ENCODE data around the gene HSP90AB1.

The HSP90AB1 gene

DNA sequence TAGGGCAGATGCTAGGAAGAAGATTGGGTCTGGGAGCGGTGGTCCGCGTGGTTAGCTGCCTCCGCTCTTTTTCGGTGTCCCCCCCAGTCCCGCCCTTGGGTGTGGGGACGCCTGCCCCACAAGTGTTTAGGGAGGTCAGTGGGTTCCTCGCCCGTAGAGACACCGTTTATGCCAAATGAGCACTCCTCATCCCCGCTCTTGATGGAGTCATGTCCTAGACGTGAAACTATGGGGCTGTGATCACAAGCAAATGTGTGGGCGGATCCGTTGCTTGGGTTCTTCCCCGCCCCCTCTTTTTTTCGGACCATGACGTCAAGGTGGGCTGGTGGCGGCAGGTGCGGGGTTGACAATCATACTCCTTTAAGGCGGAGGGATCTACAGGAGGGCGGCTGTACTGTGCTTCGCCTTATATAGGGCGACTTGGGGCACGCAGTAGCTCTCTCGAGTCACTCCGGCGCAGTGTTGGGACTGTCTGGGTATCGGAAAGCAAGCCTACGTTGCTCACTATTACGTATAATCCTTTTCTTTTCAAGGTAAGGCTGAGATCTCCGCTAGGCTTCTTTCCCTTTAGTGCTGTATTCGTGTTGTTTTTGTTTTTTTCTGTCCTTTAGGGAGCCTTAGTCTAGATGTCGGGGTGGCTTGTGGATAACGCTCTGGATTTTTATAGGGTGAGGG lies at the start of gene HSP90AB1:
HSP90AB1 (plus strand) TSS at position 439 of the 675 bp plus-strand sequence. CDS start 1,529 bp downstream, outside the sequence.
- peak; percentile 97 for DNase-seq

DNA sequence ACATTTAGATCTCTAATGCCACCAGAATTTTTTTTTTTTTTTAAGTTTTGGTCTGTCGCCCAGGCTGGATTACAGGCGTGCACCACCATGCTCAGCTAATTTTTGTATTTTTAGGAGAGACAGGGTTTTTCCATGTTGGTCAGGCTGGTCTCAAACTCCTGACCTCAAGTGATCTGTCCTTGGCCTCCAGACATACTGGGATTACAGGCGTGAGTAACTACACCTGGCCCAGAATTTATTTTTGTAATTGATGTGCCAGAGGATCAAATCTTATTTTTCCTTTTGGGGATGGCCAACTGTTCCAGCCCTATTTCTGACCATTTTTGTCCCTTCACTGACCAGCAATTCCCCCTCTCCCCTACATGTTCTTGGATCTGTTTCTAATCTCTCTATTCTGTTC lies 48.2 kb upstream of the HSP90AB1 start:
- no peak for DNase-seq

DNA sequence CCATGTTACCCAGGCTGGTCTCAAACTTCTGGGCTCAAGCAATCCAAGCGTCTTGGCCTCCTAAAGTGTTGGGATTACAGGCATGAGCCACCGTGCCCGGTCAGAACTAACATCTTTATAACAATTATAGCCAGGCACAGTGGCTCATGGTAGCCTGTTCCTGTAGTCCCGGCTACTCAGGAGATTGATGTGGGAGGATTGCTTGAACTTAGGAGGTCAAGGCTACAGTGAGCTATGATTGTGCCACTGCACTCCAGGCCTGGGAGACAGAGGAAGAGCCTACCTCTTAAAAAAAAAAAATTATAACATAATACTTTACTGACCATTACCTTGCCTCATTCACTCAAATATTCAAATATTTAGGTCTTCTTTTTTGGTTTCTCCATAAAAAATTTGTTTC lies 47.0 kb upstream of the HSP90AB1 start:
- DNase-seq = no peak

DNA sequence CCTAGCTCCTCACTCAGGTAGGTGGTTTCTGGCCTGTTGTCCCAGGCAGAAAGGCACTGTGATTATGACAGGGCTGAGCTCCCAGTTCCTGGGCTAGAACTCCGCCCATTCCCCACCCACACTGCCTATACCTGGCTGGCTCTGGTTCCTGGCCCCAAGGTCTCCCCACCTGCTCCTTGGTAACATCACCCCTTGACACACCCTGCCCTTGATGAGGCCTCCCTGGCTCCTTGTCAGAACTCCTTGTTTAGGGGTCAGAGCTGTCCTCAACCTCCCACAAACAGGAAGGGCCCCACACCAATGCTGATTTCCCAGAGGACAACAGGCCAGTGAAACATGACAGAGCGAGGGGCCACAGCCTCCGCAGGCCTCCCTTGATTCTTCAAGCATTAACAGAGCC lies 45.7 kb upstream of the HSP90AB1 start:
- DNase-seq = no peak

DNA sequence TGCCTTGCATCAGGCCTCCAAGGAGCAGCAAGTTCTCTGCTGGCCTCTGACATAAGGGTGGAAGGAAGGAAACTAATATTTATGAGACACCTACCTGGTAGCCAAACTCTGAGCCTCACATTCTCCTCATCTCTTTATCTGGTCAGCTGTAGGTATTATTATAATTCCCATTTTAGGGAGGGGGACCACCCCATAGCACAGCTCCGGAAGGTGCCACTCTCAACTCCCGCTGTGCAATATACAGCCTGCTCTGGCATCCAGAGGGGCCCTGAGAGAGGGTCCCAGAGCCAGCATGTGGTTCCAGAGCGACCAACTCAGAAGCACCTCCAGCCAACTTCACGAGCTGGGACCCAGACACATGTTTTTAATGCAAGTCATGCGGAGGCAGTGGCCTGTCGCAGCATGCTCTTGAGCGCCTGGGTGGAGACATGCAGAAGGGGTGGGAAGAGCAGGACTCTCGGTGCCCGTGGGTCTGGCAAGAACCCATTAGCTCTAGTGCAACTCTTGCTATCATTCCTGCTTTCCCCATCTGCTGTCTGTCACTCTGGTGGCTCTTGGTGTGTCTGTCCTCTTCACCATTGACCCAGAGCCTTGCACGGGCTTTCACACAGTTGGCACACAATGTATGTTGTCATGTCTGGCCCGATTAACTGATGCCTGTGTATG lies 45.1 kb upstream of the HSP90AB1 start:
- DNase-seq = no peak

DNA sequence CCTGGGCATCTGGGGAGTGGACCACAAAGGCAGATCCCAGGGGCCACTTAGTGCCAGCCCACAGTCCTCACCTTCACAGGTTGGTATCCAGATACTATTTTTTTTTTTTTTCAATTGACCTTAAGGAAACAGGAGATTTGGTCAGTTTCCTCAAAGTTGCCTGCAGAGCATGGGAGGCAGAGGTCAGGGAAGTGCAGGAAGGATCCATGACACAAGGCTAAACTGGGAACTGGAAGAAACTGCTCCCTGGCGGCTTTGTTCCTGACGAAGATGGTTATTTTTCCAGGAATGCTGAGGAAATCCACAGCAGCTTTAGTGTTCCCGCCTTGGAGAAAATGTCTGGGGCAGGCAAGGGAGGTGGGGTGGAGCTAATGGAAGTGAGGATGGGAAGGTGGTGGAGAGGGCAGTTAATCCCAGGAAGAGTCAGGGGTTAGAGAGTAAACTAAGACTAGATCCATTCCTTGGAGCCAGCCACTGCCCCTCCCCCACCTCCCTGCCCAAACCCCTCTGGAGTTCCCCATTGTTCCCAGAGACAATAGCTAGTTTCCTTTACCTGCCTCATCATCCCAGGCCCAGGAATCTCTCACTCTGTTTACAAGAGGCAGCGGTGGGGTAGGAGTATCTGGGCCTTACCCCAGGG lies 44.4 kb upstream of the HSP90AB1 start:
- no peak for DNase-seq

DNA sequence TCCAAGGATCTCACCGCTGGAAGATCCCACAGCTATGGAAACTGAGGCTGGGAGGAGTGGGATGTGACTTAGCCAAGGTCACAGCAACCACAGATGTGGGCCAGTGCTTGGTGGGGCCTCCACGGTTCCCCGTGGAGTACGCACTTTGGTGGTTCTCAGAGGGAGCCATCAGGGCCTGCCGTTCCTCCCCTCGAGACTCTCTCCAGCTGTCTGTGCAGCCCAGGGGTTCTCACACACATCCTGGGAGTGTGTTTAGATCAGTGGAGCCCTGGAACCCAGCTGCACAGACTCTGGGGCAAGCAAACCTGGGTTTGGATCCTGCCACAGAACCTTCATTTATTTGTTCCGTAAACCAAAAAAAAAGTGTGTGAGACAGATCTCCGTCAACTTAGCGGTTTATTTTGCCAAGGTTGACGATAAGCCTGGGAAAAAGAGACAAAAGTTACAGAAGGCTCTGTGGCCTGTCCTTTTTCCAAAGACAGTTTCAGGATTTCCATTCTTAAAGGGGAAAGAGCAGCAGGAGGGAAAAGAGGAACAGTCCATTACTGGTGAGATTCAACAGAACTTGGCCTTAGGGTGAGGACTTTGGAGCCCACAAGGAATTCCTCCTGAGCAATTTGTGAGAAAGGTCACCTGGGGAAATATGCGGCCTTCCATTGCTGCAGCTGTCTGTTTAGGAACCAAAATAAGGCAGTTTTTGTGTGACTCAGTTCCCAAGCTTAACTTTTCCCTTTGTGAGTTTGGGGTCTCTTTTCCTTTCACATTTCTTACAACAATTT lies 43.7 kb upstream of the HSP90AB1 start:
- DNase-seq = no peak

DNA sequence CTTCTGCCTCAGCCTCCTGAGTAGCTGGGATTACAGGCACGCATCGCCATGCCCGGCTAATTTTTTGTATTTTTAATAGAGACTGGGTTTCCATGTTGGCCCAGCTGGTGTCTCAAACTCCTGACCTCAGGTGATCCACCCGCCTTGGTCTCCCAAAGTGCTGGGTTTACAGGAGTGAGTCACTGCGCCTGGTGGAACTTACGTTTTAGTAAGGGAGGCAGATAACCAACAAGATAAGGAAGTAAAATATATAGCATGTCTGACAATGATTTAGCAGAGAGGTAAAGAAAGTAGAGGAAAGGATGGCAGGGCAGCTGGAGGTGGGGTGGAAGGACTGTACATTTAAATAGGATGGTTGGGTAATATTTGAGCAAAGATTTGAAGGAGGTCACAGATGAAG lies 42.9 kb upstream of the HSP90AB1 start:
- no peak for DNase-seq

DNA sequence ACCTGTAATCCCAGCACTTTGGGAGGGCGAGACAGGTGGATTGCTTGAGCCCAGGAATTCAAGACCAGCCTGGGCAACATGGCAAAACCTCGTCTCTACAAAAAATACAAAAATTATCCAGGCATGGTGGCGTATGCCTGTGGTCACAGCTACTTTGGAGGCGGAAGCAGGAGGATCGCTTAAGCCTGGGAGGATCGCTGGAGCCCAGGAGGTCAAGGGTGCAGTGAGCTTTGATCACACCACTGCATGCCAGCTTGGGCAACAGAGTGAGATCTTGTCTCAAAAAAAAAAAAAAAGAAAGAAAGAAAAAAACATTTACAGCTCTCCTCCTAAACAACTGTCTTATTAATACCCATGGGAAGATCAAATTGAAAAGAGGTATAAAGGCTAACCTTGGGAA lies 38.9 kb upstream of the HSP90AB1 start:
- DNase-seq = no peak

DNA sequence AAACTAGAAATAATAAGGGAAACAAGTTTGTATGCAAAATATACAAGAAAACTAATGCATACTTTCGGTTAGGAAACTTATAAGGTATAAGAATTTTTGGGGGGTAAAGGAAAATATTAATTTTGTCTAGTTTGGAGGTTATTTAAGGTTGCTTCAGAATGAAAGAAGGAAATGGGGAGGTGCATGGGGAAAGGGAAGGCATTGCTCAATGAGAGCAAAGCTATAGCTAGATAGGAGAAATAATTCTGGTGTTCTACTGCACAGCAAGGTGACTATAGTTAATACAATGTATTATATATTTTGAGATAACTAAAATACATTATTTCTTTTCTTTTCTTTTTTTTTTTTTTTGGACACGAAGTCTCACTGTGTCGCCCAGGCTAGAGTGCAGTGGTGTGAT lies 35.6 kb upstream of the HSP90AB1 start:
- no peak for DNase-seq

DNA sequence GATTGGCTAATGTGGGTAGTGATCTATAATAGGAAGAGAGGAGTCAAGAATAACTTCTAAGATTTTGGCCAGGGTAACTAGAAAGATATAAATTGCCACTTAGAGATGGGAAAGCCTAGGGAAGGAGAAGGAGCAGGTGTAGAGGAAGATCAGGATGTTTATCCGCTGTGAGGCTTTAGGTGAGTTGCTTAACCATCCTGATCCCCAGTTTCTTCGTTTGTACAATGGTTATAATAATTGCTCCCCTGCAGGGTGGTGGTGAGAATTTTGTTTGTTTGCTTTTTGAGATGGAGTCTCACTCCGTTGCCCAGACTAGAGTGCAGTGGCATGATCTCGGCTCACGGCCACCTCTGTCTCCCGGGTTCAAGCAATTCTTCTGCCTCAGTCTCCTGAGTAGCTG lies 32.6 kb upstream of the HSP90AB1 start:
- DNase-seq = no peak

DNA sequence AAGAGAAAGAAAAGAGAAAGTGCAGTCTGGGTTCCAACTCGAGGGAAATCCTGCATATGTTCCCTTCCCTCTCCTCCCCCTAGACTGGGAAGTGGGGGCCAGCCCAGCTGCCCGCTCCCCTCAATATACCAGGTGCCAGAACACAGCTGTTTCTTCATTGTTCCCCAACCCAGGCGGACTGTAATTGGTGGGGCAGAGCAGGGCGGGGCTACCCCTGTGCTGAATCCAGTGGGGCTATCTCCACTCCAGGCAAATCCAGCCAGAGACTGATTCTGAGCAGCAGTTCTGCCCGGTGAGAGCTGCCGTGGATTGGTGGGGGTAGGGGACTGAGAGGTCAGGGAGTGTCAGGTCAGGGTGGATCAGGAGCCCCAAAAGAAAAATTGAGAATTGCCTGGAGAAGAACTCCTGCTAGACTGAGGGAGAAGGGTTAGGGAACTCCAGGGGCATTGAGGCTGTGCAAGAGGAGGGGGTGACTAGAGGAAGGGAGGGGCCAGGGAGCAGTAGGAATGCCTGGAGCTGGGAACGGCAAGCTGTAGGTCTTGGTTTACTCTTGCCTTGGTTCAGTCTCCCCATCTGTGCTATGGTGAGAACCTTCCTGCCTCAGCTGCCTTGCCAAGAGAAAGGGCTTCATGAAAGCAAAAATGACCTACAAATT lies 30.1 kb upstream of the HSP90AB1 start, which contains the start of gene MYMX:
MYMX (plus strand) TSS at position 250 of the 655 bp plus-strand sequence. CDS start 546 bp downstream, outside the sequence.
- DNase-seq = no peak

DNA sequence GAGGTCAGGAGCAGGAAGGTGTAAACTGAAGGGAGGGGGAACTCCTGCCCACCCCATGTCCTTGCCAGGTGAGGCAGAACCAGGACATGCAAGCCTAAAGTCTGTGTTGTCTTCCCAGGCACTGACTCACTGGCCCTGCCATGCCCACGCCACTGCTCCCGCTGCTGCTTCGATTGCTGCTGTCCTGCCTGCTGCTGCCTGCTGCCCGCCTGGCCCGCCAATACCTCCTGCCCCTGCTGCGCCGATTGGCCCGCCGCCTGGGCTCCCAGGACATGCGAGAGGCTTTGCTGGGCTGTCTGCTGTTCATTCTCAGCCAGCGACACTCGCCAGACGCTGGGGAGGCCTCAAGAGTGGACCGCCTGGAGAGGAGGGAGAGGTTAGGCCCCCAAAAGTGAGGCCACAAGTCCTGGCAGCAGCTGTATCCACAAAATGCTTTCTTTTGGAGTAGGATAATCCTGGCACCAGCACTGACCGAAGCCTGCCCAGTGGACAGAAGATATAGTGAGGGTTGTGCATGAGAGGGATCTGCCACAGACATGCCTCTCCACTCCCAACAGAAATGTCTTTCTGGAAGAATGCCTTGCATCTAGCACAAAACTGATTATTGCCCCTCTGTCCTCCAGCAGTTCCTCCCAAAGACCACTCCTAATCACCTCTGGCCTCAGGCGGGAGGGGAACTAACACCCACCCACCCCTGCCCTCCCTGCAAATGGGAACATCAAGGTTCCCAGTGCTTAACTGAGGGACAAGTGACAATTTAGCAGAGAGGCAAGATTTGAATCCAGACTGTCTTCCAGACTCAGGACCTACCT lies 29.4 kb upstream of the HSP90AB1 start:
- DNase-seq = no peak

DNA sequence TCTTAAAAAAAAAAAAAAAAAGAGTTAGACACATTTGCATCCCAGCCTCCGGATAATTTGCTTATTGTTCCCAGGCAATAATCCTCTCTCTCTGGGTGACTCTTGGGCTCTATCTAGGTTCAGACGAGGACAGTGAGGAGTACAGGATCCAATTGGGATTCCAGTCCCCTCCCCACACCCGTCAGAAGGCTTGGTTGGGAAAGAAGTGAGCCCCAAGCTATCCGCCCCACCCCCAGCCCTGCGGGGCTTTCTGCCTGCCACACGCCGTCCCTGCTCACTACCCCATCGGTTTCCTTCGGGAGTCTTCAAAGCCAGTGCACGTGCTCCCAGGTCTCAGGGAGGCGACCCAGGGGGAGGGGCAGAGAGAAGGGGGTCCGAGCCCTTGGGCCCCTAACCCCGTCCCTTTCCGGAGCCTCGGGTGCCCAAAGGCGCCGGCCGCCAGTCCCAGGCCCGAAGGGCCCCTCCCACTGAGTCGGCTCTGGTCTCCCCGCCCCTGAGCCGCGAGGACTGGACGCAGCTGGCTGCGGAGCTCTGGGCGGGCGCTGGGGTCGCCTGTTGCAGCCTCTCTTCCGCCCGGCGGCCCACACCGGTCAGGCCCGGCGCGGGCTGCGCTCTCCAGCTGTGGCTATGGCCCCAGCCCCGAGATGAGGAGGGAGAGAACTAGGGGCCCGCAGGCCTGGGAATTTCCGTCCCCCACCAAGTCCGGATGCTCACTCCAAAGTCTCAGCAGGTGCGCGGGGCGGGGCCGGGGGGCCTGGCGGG lies 27.7 kb upstream of the HSP90AB1 start:
- DNase-seq = no peak

DNA sequence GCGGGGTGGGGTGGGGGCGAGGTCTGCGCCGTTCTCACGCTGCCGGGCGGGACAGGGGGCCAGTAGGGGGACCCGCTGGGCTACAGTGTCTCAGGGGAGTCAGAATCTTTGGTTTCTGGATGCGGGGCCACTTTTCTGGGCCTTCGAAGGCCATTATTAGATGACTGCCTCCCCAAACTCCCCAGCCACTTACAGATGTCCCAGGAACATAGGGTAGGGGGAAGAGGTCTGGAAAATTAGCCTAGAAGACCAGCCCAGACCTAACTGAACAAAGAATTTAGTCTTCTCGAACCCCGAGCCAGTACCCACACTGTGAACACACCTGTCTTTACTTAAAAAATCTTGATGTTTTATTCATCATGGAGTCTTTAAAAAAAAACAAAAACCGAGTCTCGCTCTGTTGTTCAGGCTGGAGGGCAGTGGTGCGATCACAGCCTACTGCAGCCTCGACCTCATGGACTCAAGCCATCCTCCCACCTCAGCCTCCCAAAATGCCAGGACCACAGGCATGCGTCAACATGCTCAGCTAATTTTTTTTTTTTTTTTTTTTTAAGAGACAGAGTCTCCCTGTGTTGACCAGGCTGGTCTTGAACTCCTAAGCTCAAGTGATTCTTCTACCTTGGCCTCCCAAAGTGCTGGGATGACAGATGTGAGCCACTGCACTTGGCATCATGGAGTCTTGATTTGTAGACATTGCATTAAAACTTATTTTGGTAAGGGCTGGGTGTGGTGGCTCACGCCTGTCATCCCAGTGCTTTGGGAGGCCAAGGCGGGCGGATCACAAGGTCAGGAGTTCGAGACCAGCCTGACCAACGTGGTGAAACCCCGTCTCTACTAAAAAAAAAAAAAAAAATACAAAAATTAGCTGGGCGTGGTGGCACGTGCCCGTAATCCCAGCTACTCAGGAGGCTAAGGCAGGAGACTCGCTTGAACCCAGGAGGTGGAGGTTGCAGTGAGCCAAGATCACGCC lies 26.8 kb upstream of the HSP90AB1 start:
- DNase-seq = no peak

DNA sequence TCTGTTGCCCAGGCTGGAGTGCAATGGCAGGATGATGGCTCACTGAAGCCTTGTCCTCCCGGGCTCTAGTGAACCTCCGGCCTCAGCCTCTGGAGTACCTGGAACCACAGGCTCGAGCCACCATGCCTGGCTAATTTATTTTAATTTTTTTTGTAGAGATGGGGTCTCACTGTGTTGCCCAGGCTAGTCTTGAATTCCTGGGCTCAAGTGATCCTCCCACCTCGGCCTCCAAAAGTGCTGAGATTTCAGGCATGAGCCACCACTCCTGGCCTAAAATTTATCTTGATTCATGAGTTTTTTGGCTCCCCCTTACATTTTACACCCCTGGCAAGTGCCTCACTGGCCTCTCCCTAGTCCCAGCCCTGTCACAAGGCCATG lies 26.0 kb upstream of the HSP90AB1 start:
- no peak for DNase-seq

DNA sequence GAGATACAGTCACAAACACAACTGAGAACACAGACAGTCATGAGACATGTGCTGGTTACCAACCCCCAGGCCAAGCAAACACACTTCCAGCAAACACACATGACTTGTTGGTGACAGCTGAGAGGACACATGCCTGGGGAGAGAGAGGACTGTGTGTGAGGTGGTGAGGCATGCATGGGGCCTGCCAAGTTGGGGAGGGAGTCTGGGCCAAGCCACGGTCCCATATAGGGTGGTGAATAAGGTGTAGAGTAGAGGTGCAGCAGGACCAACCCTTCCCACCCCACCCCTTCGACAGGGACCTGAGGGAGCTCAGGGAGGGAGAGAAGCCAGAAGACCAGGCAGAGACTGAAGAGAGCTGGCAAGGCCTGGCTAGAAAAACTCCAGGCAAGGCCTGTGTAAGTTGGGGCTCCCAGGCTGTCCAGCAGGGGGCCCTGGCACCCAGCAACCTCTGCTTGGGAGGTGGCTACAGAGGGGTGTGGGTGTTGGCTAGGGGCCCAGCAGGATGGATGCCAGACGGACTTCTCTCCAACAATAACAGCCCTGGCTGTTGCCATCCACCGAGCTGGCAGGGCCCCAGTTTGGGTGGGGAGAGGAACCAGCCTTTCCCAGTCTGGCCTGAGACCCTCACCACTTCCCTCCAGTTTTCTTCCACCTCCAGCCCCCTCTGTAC lies 25.5 kb upstream of the HSP90AB1 start:
- DNase-seq = peak; percentile 28

DNA sequence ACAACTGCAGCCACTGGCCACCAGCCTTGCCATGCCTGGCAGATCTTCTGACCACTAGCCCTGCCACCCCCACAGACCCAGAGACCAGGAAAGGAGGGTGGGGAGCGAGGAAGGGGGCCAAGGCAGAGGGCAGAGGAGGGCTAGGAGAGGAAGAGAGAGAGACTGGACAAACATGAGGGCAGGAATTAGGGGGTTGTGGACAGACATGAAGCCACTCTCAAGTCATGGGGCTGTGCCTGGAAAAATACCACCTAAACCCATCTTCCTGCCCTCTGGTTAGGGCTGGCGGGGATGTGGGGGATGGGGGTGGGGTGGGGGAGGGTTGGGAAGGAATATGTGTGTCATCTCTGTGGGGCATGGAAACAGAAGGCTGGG lies 25.0 kb upstream of the HSP90AB1 start:
- DNase-seq = no peak
